ENCODE data around the gene WDR70.

DNA sequence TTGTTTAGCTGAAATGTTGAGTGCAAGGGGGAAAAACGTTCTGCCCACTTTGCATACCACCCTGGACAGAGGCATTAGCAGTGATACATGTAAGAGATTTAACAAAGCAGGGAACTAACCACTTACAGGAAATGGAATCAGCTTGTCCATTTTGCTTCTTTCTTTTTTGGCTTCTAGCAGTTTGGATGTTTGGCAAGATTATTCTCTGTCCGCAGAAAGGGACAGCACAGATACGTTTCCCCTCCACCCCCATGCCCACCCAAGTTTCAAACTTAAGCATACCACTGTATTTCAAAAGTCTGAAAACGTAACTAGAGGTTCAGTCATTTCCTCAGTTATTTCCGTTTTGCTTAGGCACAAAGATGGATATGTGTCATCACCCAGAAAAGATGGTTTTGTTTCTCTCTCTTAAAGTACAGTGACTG, 342.3 kb downstream of the WDR70 start:
- TF ChIP-seq ZNF70 (CRISPR knock-in tag; IDR thresholded peaks at IDR 0.05) (no peak), ARNTL (CRISPR knock-in tag; IDR thresholded peaks at IDR 0.05; ENCODE audit: borderline replicate concordance, low read depth) (no peak), ZC3H10 (CRISPR knock-in tag; IDR thresholded peaks at IDR 0.05) (no peak), ZFP3 (CRISPR knock-in tag; IDR thresholded peaks at IDR 0.05) (no peak), SNAI2 (CRISPR knock-in tag; IDR thresholded peaks at IDR 0.05) (no peak), CSDC2 (CRISPR knock-in tag; IDR thresholded peaks at IDR 0.05) (no peak), BACH2 (CRISPR knock-in tag; IDR thresholded peaks at IDR 0.05; ENCODE audit: borderline replicate concordance) (no peak)
- TF ChIP-seq, protein P1, sequence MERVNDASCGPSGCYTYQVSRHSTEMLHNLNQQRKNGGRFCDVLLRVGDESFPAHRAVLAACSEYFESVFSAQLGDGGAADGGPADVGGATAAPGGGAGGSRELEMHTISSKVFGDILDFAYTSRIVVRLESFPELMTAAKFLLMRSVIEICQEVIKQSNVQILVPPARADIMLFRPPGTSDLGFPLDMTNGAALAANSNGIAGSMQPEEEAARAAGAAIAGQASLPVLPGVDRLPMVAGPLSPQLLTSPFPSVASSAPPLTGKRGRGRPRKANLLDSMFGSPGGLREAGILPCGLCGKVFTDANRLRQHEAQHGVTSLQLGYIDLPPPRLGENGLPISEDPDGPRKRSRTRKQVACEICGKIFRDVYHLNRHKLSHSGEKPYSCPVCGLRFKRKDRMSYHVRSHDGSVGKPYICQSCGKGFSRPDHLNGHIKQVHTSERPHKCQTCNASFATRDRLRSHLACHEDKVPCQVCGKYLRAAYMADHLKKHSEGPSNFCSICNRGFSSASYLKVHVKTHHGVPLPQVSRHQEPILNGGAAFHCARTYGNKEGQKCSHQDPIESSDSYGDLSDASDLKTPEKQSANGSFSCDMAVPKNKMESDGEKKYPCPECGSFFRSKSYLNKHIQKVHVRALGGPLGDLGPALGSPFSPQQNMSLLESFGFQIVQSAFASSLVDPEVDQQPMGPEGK (CRISPR knock-in tag; IDR thresholded peaks at IDR 0.05; ENCODE audit: borderline replicate concordance): no peak
